NT2/D1 (cell line): Measurements from ENCODE around the gene PHKB.

ENCODE experiments used
- SUZ12 ChIP-seq: IDR thresholded peaks from 2 replicates; pipeline ENCODE4 v1.6.1; 2011; ENCODE audit not compliant: insufficient read length, insufficient read depth; ENCODE audit errors: extremely low read depth
- YY1 ChIP-seq: IDR thresholded peaks from 2 replicates; pipeline ENCODE4 v1.6.1; 2011; ENCODE audit not compliant: insufficient read length, insufficient read depth
- ZNF274 ChIP-seq: IDR thresholded peaks from 2 replicates; pipeline ENCODE4 v1.6.1; 2011; ENCODE audit warnings: mild to moderate bottlenecking, low read depth, low read length

- TF ChIP-seq SUZ12 (no peak), YY1 (no peak), ZNF274 (no peak)
These were observed 9.1 kb downstream of the PHKB start for GRCh38 chr16:47470211-47470610.
